B cell (primary cell): ENCODE data around the gene RRAS. TPM values are rescaled to one million over a fixed set of nuclear protein-coding genes. Genes with fewer than 3 reads are reported as not detected.

ENCODE experiments used
- ATAC-seq: fragments of 200-7000 bp; cut with Tn5 transposase; one replicate; pipeline ENCODE4 v1.10.0; 2021; ENCODE audit warnings: low read depth, mild to moderate bottlenecking, moderate number of reproducible peaks, moderate library complexity
- CTCF ChIA-PET: fragments of 350-600 bp; sonication (Branson Sonifier 250); formaldehyde crosslinking; loops from one replicate; lab custom pipeline; 2021; ENCODE audit warnings: antibody characterized with exemption, inconsistent platforms; lab: Charles Lee
- POLR2A ChIA-PET: fragments of 350-600 bp; sonication (Branson Sonifier 250); formaldehyde crosslinking; loops from one replicate; lab custom pipeline; 2021; ENCODE audit warnings: antibody characterized with exemption; lab: Charles Lee
- DNase-seq: peaks from one replicate; pipeline ENCODE4 v3.0.0; 2013
- H2AFZ ChIP-seq: 2 replicates; pipeline ENCODE4 v1.6.1; 2012; ENCODE audit warnings: mild to moderate bottlenecking, low read depth, low read length; ENCODE audit not compliant: insufficient read depth, poor library complexity, severe bottlenecking
- H3K27ac ChIP-seq, 2 donors: 1 replicate in 1 of 2; 2 replicates in 1 of 2; pipeline ENCODE4 v1.5.1; 2012 to 2013; ENCODE audit warnings: low read length in 2 of 2, mild to moderate bottlenecking in 2 of 2, moderate library complexity in 1 of 2
- H3K27me3 ChIP-seq, 4 experiments: fragments of 200-600 bp in 1 of 4; sonication (generic) in 1 of 4; replicated peaks in 1 of 4; 1 replicate in 2 of 4; 2 replicates in 2 of 4; pipeline versions ENCODE4 v1.6.1 to v1.7.0; 2013 to 2016; ENCODE audit warnings: low read length in 3 of 4, mild to moderate bottlenecking in 2 of 4, mixed read lengths in 1 of 4, moderate library complexity in 1 of 4; ENCODE audit not compliant: insufficient read depth in 4 of 4, control insufficient read depth in 3 of 4; ENCODE audit errors: control extremely low read depth in 1 of 4
- H3K36me3 ChIP-seq, 2 experiments: replicated peaks in 1 of 2; 1 replicate in 1 of 2; 2 replicates in 1 of 2; pipeline versions ENCODE4 v1.6.1 to v1.7.1; 2013; ENCODE audit warnings: low read length in 1 of 2; ENCODE audit not compliant: insufficient read depth in 2 of 2, control insufficient read depth in 1 of 2; ENCODE audit errors: control extremely low read depth in 1 of 2, extremely low read depth in 1 of 2
- H3K4me1 ChIP-seq, 2 donors: fragments of 200-600 bp in 1 of 2; sonication (generic) in 1 of 2; 1 replicate in 1 of 2; 2 replicates in 1 of 2; pipeline versions ENCODE4 v1.5.1 to v1.6.1; 2013 to 2017; ENCODE audit warnings: low read length in 2 of 2; ENCODE audit not compliant: control insufficient read depth in 2 of 2, insufficient read depth in 2 of 2
- H3K4me2 ChIP-seq: replicated peaks from 2 replicates; pipeline ENCODE3; 2012; ENCODE audit warnings: mild to moderate bottlenecking, low read depth, low read length; ENCODE audit not compliant: poor library complexity, severe bottlenecking
- H3K4me3 ChIP-seq, 5 experiments: fragments of 200-600 bp in 1 of 5; sonication (generic) in 1 of 5; 1 replicate in 3 of 5; 2 replicates in 2 of 5; pipeline versions ENCODE4 v1.5.1 to v1.7.0; 2011 to 2016; ENCODE audit warnings: low read length in 4 of 5, mild to moderate bottlenecking in 4 of 5, low read depth in 2 of 5, control low read depth in 1 of 5, moderate library complexity in 1 of 5; ENCODE audit not compliant: insufficient read depth in 1 of 5; ENCODE audit errors: control extremely low read depth in 1 of 5, extremely low read depth in 1 of 5
- H3K79me2 ChIP-seq: fragments of 200-600 bp; sonication (generic); one replicate; pipeline ENCODE4 v1.6.0; 2016; ENCODE audit warnings: low read length; ENCODE audit not compliant: control insufficient read depth, insufficient read depth
- H3K9ac ChIP-seq: fragments of 200-600 bp; sonication (generic); 2 replicates; pipeline ENCODE4 v1.6.1; 2017; ENCODE audit warnings: mild to moderate bottlenecking, low read length, moderate library complexity
- H3K9me3 ChIP-seq, 3 donors: one replicate each; pipeline versions ENCODE4 v1.6.1 to v1.7.1; 2013; ENCODE audit warnings: low read length in 2 of 3; ENCODE audit not compliant: control insufficient read depth in 2 of 3, insufficient read depth in 1 of 3; ENCODE audit errors: control extremely low read depth in 1 of 3
- H4K20me1 ChIP-seq: 2 replicates; pipeline ENCODE4 v1.6.0; 2012; ENCODE audit warnings: mild to moderate bottlenecking, low read length; ENCODE audit not compliant: insufficient read depth, control insufficient read depth, poor library complexity, severe bottlenecking
- H3K27ac Mint-ChIP-seq: one replicate; pipeline ENCODE4 v1.8.0; 2021; ENCODE audit warnings: mixed read lengths
- H3K27me3 Mint-ChIP-seq: one replicate; pipeline ENCODE4 v1.8.0; 2021; ENCODE audit warnings: mixed read lengths
- H3K4me1 Mint-ChIP-seq: one replicate; pipeline ENCODE4 v1.8.0; 2021; ENCODE audit warnings: mixed read lengths
- H3K4me3 Mint-ChIP-seq: one replicate; pipeline ENCODE4 v1.8.0; 2021; ENCODE audit warnings: mixed read lengths
- H3K9me3 Mint-ChIP-seq: one replicate; pipeline ENCODE4 v1.8.0; 2022; ENCODE audit warnings: mixed read lengths; ENCODE audit not compliant: insufficient read depth
- CTCF ChIP-seq: fragments of 200-600 bp; IDR thresholded peaks from one replicate; pipeline ENCODE4 v1.8.0; 2022; ENCODE audit warnings: antibody characterized with exemption, mild to moderate bottlenecking
- EZH2 ChIP-seq: IDR thresholded peaks from 2 replicates; pipeline ENCODE4 v1.6.1; 2012; ENCODE audit warnings: borderline replicate concordance, low read depth, mild to moderate bottlenecking, moderate library complexity, low read length; ENCODE audit not compliant: insufficient read depth, poor library complexity, severe bottlenecking
- WGBS: methylation state at CpG from one replicate; pipeline ENCODE4 v1.1.5; 2013; ENCODE audit warnings: missing lambda C conversion rate; ENCODE audit not compliant: insufficient coverage; 5-methylcytosine and 5-hydroxymethylcytosine counted together
- intact Hi-C: fragments of 100-400 bp; cut with micrococcal nuclease; formaldehyde crosslinking; loops from one replicate; pipeline ENCODE4 v1.10.0; 2022
- polyA plus RNA-seq: library from polyadenylated mRNA; depleted of rRNA; stranded (reverse); fragments of >200 nt; gene quantifications from 2 replicates; pipeline ENCODE4 v1.2.3, GENCODE V29; 2012
- total RNA-seq, 2 donors: library from RNA; stranded (reverse); fragments of 120-200 nt in 1 of 2; gene quantifications; 1 replicate in 1 of 2; 2 replicates in 1 of 2; pipeline versions ENCODE4 v1.2.3 to v1.2.4, GENCODE V29; 2013 to 2022

Gene RRAS
- total and polyA plus RNA-seq, 2 donors (not counting 1 experiment from before 2014, with no cell fraction given), result 5.6 to 21.0 TPM

GRCh38 chr19:49645592-49645991 is 5.6 kb upstream of the RRAS start:
- CTCF ChIA-PET, result interaction anchor here (0.5 kb wide), 1 partner anchor 195 kb away, joined by 5 read pairs; no protein-coding TSS in a partner anchor
- no peaks in the 10 kb centered on the region for H3K27me3 Mint-ChIP-seq
- H3K27ac ChIP-seq, result no peak overlapping the region
- no peaks in the 10 kb centered on the region for H3K27me3 ChIP-seq
- intact Hi-C loops, result no loop called here
- H3K4me2 ChIP-seq, result no peak overlapping the region
- peaks cover 68% of the 10 kb centered on the region for H3K79me2 ChIP-seq
- no peak overlapping the region for H3K4me3 Mint-ChIP-seq
- H3K4me1 Mint-ChIP-seq, result peaks cover 36% of the 10 kb centered on the region
- ATAC-seq (no peak), DNase-seq (no peak)
- POLR2A ChIA-PET, result no interaction called here
- no peak overlapping the region for H3K27ac Mint-ChIP-seq
- H3K4me1 ChIP-seq, result peaks cover 20 to 34% of the 10 kb centered on the region in 2 donors
- H3K9me3 ChIP-seq, result no peaks in the 10 kb centered on the region
- peaks cover 0 to 46% of the 10 kb centered on the region in 2 experiments for H3K36me3 ChIP-seq
- TF ChIP-seq EZH2 (no peak), CTCF (no peak)
- H3K9me3 Mint-ChIP-seq, result no peaks in the 10 kb centered on the region
- H4K20me1 ChIP-seq, result peaks cover 37% of the 10 kb centered on the region
- H3K9ac ChIP-seq, result no peak overlapping the region
- H3K4me3 ChIP-seq, result no peak overlapping the region
- H2AFZ ChIP-seq, result no peak overlapping the region
- WGBS, result 97% methylated on average over 11 of the region's 11 CpGs

GRCh38 chr19:49643466-49643865 is 3.5 kb upstream of the RRAS start:
- intact Hi-C loops, result no loop called here
- Mint-ChIP-seq H3K27me3 (no peaks in the 10 kb centered on the region), H3K4me3 (peak overlapping the region; percentile 96), H3K4me1 (peaks cover 47% of the 10 kb centered on the region), H3K27ac (no peak overlapping the region), H3K9me3 (no peaks in the 10 kb centered on the region)
- Histone ChIP-seq H3K79me2 (peaks cover 64% of the 10 kb centered on the region), H3K27me3 (no peaks in the 10 kb centered on the region), H4K20me1 (peaks cover 23% of the 10 kb centered on the region), H3K9me3 (no peaks in the 10 kb centered on the region), H3K4me3 (no peak overlapping the region), H3K27ac (no peak overlapping the region), H3K36me3 (peaks cover 0 to 31% of the 10 kb centered on the region in 2 experiments), H3K4me1 (peaks cover 28 to 46% of the 10 kb centered on the region in 2 donors), H2AFZ (no peak overlapping the region), H3K4me2 (peak overlapping the region; percentile 92), H3K9ac (no peak overlapping the region)
- no peak for DNase-seq
- ChIA-PET POLR2A (interaction anchor here (0.9 to 2.3 kb wide), 2 partner anchors 16 to 21 kb away, joined by 3 to 19 read pairs; no protein-coding TSS in a partner anchor), CTCF (interaction anchor here (1.3 to 1.5 kb wide), 2 partner anchors 25 to 63 kb away, joined by 3 read pairs; partner anchors contain the start of genes NOSIP and PRRG2)
- ATAC-seq, result no peak
- TF ChIP-seq EZH2 (no peak), CTCF (no peak)
- WGBS, result 79% methylated on average over 2 of the region's 2 CpGs
